Measurements from ENCODE around the gene CX3CR1. TPM values are rescaled to one million over a fixed set of nuclear protein-coding genes. Genes with fewer than 3 reads are reported as not detected.

CX3CR1 gene
- total RNA-seq, 2 donors from 2014 or later = 0.23 to 0.25 TPM

- ATAC-seq (no peak), DNase-seq (ENCODE audit: low spot score in 2 of 2) (no peak)
- peaks cover 26 to 28% of the 10 kb centered on the region in 2 donors for H3K36me3 Mint-ChIP-seq
- peaks cover 22 to 23% of the 10 kb centered on the region in 2 donors for H3K9me3 Mint-ChIP-seq
- H3K27ac Mint-ChIP-seq = no peak overlapping the region
These were observed 16.6 kb upstream of the CX3CR1 start for GRCh38 chr3:39296197-39297077.

- H3K27ac Mint-ChIP-seq = peak overlapping the region in 1 of 2 donors; percentile 65
- peaks cover 16 to 18% of the 10 kb centered on the region in 2 donors for H3K36me3 Mint-ChIP-seq
- ATAC-seq (peak; percentile 57 to 77), DNase-seq (ENCODE audit: low spot score in 2 of 2) (peak in 1 of 2 donors; percentile 5)
- H3K9me3 Mint-ChIP-seq = peaks cover 15 to 18% of the 10 kb centered on the region in 2 donors
These were observed 15.4 kb upstream of the CX3CR1 start for GRCh38 chr3:39295184-39295775.

- DNase-seq (ENCODE audit: low spot score in 2 of 2) (no peak), ATAC-seq (peak; percentile 30 to 35)
- peak overlapping the region; percentile 17 to 65 for H3K27ac Mint-ChIP-seq
- H3K9me3 Mint-ChIP-seq = peaks cover 8 to 11% of the 10 kb centered on the region in 2 donors
- peaks cover 11% of the 10 kb centered on the region in 2 donors for H3K36me3 Mint-ChIP-seq
These were observed 14.8 kb upstream of the CX3CR1 start for GRCh38 chr3:39294446-39295183.

- Mint-ChIP-seq H3K9me3 (no peaks in the 10 kb centered on the region), H3K36me3 (no peaks in the 10 kb centered on the region), H3K27ac (no peak overlapping the region)
- ATAC-seq (no peak), DNase-seq (ENCODE audit: low spot score in 2 of 2) (no peak)
These were observed 13.1 kb upstream of the CX3CR1 start for GRCh38 chr3:39292961-39293360.

GRCh38 chr3:39291903-39292329 is 12.1 kb upstream of the CX3CR1 start:
- DNase-seq (ENCODE audit: low spot score in 2 of 2) (peak; percentile 77 to 82), ATAC-seq (peak; percentile 53 to 57)
- Mint-ChIP-seq H3K27ac (peak overlapping the region in 1 of 2 donors; percentile 12), H3K36me3 (no peaks in the 10 kb centered on the region), H3K9me3 (no peaks in the 10 kb centered on the region)

GRCh38 chr3:39290255-39290654 is 10.4 kb upstream of the CX3CR1 start:
- Mint-ChIP-seq H3K36me3 (no peaks in the 10 kb centered on the region), H3K9me3 (no peaks in the 10 kb centered on the region), H3K27ac (peak overlapping the region; percentile 38 to 75)
- ATAC-seq (no peak), DNase-seq (ENCODE audit: low spot score in 2 of 2) (no peak)

- peak overlapping the region in 1 of 2 donors; percentile 55 for H3K27ac Mint-ChIP-seq
These were observed 9.3 kb upstream of the CX3CR1 start for GRCh38 chr3:39289107-39289506.

GRCh38 chr3:39288300-39288808 is 8.5 kb upstream of the CX3CR1 start:
- peak; percentile 91 to 97 for ATAC-seq

More at GRCh38 chr3:39289107-39289506, 9.3 kb upstream of the CX3CR1 start:
- ATAC-seq (no peak), DNase-seq (ENCODE audit: low spot score in 2 of 2) (no peak)
- no peaks in the 10 kb centered on the region for H3K36me3 Mint-ChIP-seq
- no peaks in the 10 kb centered on the region for H3K9me3 Mint-ChIP-seq

GRCh38 chr3:39287216-39288164 is 7.7 kb upstream of the CX3CR1 start:
- Mint-ChIP-seq H3K27ac (peak overlapping the region in 1 of 2 donors; percentile 55), H3K9me3 (no peaks in the 10 kb centered on the region), H3K36me3 (no peaks in the 10 kb centered on the region)
- no peak for DNase-seq (ENCODE audit: low spot score in 2 of 2)
- no peak for ATAC-seq

More at GRCh38 chr3:39288300-39288808, 8.5 kb upstream of the CX3CR1 start:
- DNase-seq (ENCODE audit: low spot score in 2 of 2) = peak; percentile 79 to 81
- Mint-ChIP-seq H3K36me3 (no peaks in the 10 kb centered on the region), H3K9me3 (no peaks in the 10 kb centered on the region), H3K27ac (peak overlapping the region; percentile 23 to 55)

- Mint-ChIP-seq H3K9me3 (no peaks in the 10 kb centered on the region), H3K27ac (no peak overlapping the region), H3K36me3 (no peaks in the 10 kb centered on the region)
- DNase-seq (ENCODE audit: low spot score in 2 of 2) (no peak), ATAC-seq (no peak)
These were observed 6.9 kb upstream of the CX3CR1 start for GRCh38 chr3:39286771-39287170.

GRCh38 chr3:39285332-39285731 is 5.5 kb upstream of the CX3CR1 start:
- no peak for ATAC-seq
- H3K27ac Mint-ChIP-seq = no peak overlapping the region
- no peak for DNase-seq (ENCODE audit: low spot score in 2 of 2)

GRCh38 chr3:39284457-39284881 is 4.6 kb upstream of the CX3CR1 start:
- Mint-ChIP-seq H3K9me3 (no peaks in the 10 kb centered on the region), H3K36me3 (no peaks in the 10 kb centered on the region), H3K27ac (peak overlapping the region in 1 of 2 donors; percentile 68)
- DNase-seq (ENCODE audit: low spot score in 2 of 2) = no peak
- no peak for ATAC-seq

More at GRCh38 chr3:39285332-39285731, 5.5 kb upstream of the CX3CR1 start:
- no peaks in the 10 kb centered on the region for H3K9me3 Mint-ChIP-seq
- H3K36me3 Mint-ChIP-seq = no peaks in the 10 kb centered on the region

GRCh38 chr3:39282057-39282456 is 2.2 kb upstream of the CX3CR1 start:
- H3K36me3 Mint-ChIP-seq = no peaks in the 10 kb centered on the region
- no peak for DNase-seq (ENCODE audit: low spot score in 2 of 2)
- H3K27ac Mint-ChIP-seq = no peak overlapping the region
- ATAC-seq = no peak
- no peaks in the 10 kb centered on the region for H3K9me3 Mint-ChIP-seq

GRCh38 chr3:39281533-39281932 is 1.7 kb upstream of the CX3CR1 start:
- DNase-seq (ENCODE audit: low spot score in 2 of 2) (no peak), ATAC-seq (no peak)
- Mint-ChIP-seq H3K27ac (peak overlapping the region; percentile 17 to 48), H3K36me3 (no peaks in the 10 kb centered on the region), H3K9me3 (no peaks in the 10 kb centered on the region)

GRCh38 chr3:39280571-39280970 is 735 bp upstream of the CX3CR1 start:
- Mint-ChIP-seq H3K27ac (no peak overlapping the region), H3K9me3 (no peaks in the 10 kb centered on the region), H3K36me3 (no peaks in the 10 kb centered on the region)
- DNase-seq (ENCODE audit: low spot score in 2 of 2) (no peak), ATAC-seq (no peak)

GRCh38 chr3:39278616-39278935 is 1.3 kb downstream of the CX3CR1 start:
- no peaks in the 10 kb centered on the region for H3K36me3 Mint-ChIP-seq
- DNase-seq (ENCODE audit: low spot score in 2 of 2) = no peak
- peak overlapping the region in 1 of 2 donors; percentile 32 for H3K27ac Mint-ChIP-seq
- H3K9me3 Mint-ChIP-seq = no peaks in the 10 kb centered on the region
- ATAC-seq = no peak
